ENCODE results near the gene AEN. TPM values are rescaled to one million over a fixed set of nuclear protein-coding genes. Genes with fewer than 3 reads are reported as not detected.
A peak's percentile ranks its signal among the peaks of the same experiment; 100 is the strongest.

AEN gene
- total and polyA plus RNA-seq, 2 of the 8 experiments (the other 6 are each of a cell fraction or from before 2014, with no cell fraction given), result 112 to 122 TPM

GRCh38 chr15:88663141-88663621 is 42.0 kb downstream of the AEN start:
- WGBS, 2 experiments (ENCODE audit: extremely low coverage in 1 of 2, insufficient coverage in 1 of 2, insufficient read length in 1 of 2, insufficient replicate concordance in 2 of 2, low coverage in 1 of 2, low lambda C conversion rate in 2 of 2, missing lambda C conversion rate in 1 of 2), result 85% methylated on average over 6 of the region's 6 CpGs; no CpG with 5 or more reads in 1 of the 2 experiments
- no peak overlapping the region for H3K23ac ChIP-seq (ENCODE audit: insufficient read length)
- H3K79me2 ChIP-seq (ENCODE audit: control insufficient read depth in 1 of 2, insufficient read depth in 2 of 2, low read length in 2 of 2), result no peaks in the 10 kb centered on the region
- no peak for TF ChIP-seq YY1 (IDR thresholded peaks at IDR 0.05; ENCODE audit: low read depth, low read length)
- no peak for TF ChIP-seq CTCF (IDR thresholded peaks at IDR 0.05; ENCODE audit: control extremely low read depth in 1 of 3, insufficient read depth in 1 of 3, low read depth in 1 of 3, low read length in 3 of 3)
- TF ChIP-seq SRF (IDR thresholded peaks at IDR 0.05; ENCODE audit: low read depth, low read length), result no peak
- no peak for TF ChIP-seq KDM1A (IDR thresholded peaks at IDR 0.05; ENCODE audit: borderline replicate concordance, low read length)
- TF ChIP-seq NANOG (IDR thresholded peaks at IDR 0.05; ENCODE audit: insufficient read depth, low read depth, low read length, poor library complexity, severe bottlenecking), result no peak
- TF ChIP-seq BRCA1 (IDR thresholded peaks at IDR 0.05; ENCODE audit: low read depth, low read length), result no peak
- no peak overlapping the region for H3K4me2 ChIP-seq (ENCODE audit: insufficient read depth in 1 of 2, low read depth in 2 of 2, low read length in 2 of 2)
- no peak overlapping the region for H4K91ac ChIP-seq (replicated peaks; ENCODE audit: insufficient read length, low read length)
- H2BK15ac ChIP-seq (ENCODE audit: low read length), result no peak overlapping the region
- no peak overlapping the region for H2AK5ac ChIP-seq (ENCODE audit: low read depth, low read length)
- H3K4me3 ChIP-seq (ENCODE audit: extremely low read depth in 1 of 4, insufficient read depth in 2 of 4, low read depth in 3 of 4, low read length in 4 of 4), result no peak overlapping the region
- no peak overlapping the region for H2BK5ac ChIP-seq (ENCODE audit: low read depth, low read length)
- H3K56ac ChIP-seq (replicated peaks; ENCODE audit: insufficient read length, low read depth, low read length), result no peak overlapping the region
- no peak overlapping the region for H2AFZ ChIP-seq (ENCODE audit: low read length)
- H3K9ac ChIP-seq (replicated peaks in 1 of 4; ENCODE audit: extremely low read depth in 1 of 4, low read depth in 3 of 4, low read length in 3 of 4), result no peak overlapping the region
- H4K5ac ChIP-seq (ENCODE audit: insufficient read length, low read depth, low read length), result no peak overlapping the region
- FAIRE-seq (no peak), DNase-seq (ENCODE audit: low read depth in 1 of 2, low spot score in 2 of 2) (peak in 1 of 2 experiments; percentile 32)
- no peak overlapping the region for H2BK12ac ChIP-seq (ENCODE audit: low read depth, low read length)
- H3K14ac ChIP-seq (ENCODE audit: insufficient read length), result no peak overlapping the region
- H3K9me3 ChIP-seq (ENCODE audit: insufficient read depth in 2 of 2, low read depth in 1 of 2, low read length in 1 of 2), result no peaks in the 10 kb centered on the region
- no peaks in the 10 kb centered on the region for H3K79me1 ChIP-seq (ENCODE audit: low read depth, low read length)
- H4K20me1 ChIP-seq (replicated peaks in 1 of 2; ENCODE audit: control insufficient read depth in 1 of 2, insufficient read depth in 2 of 2, low read length in 2 of 2), result no peaks in the 10 kb centered on the region
- no peaks in the 10 kb centered on the region for H3K27me3 ChIP-seq (replicated peaks in 1 of 4; ENCODE audit: control insufficient read depth in 3 of 4, extremely low read depth in 1 of 4, insufficient read depth in 3 of 4, low read length in 3 of 4)
- H3K23me2 ChIP-seq (ENCODE audit: low read depth, low read length), result no peaks in the 10 kb centered on the region
- no peak overlapping the region for H3K18ac ChIP-seq (ENCODE audit: extremely low read depth, low read length)
- CTCF ChIA-PET (ENCODE audit: partially characterized antibody), result interaction anchor here (0.6 to 3.6 kb wide), 9 partner anchors 9 to 215 kb away, joined by 3 to 28 read pairs (median 6); no protein-coding TSS in a partner anchor
- H3K4me1 ChIP-seq (replicated peaks in 1 of 4; ENCODE audit: control insufficient read depth in 3 of 4, insufficient read depth in 4 of 4, low read length in 3 of 4), result 0 out of 7 replicates have a peak, but pooled peaks cover 0 to 3% (median 0%) of the 10 kb centered on the region in 4 experiments
- H4K8ac ChIP-seq (ENCODE audit: extremely low read depth, insufficient read depth, low read length), result no peak overlapping the region; the same call in 1 of the 2 replicates
- no peak overlapping the region for H3K4ac ChIP-seq (replicated peaks; ENCODE audit: insufficient read length, low read depth, low read length)
- POLR2A ChIA-PET (ENCODE audit: partially characterized antibody), result no interaction called here
- no peak overlapping the region for H2BK20ac ChIP-seq (ENCODE audit: low read length)
- H2BK120ac ChIP-seq (replicated peaks; ENCODE audit: low read depth, low read length), result no peak overlapping the region
- H3K27ac ChIP-seq (ENCODE audit: low read depth, low read length), result no peak overlapping the region
- no peaks in the 10 kb centered on the region for H3K36me3 ChIP-seq (ENCODE audit: control insufficient read depth in 2 of 4, insufficient read depth in 4 of 4, low read length in 3 of 4)
